GM23338 (cell line): ENCODE measurements around the gene CPNE8.

Experiments used
- CREB1 ChIP-seq: fragments of 250-450 bp; sonication (Bioruptor Pico); IDR thresholded peaks from 2 replicates; pipeline ENCODE4 v1.5.0; 2020; ENCODE audit warnings: low read depth, mild to moderate bottlenecking, moderate library complexity
- CTCF ChIP-seq, 2 experiments: fragments of 200-600 bp in 1 of 2; sonication (generic) in 1 of 2; conservative IDR thresholded peaks; 2 replicates each; pipeline versions ENCODE4 v1.5.1 to v1.6.1; 2016 to 2017; ENCODE audit warnings: antibody characterized with exemption in 2 of 2, low read depth in 2 of 2, mild to moderate bottlenecking in 2 of 2, moderate library complexity in 1 of 2
- ETS1 ChIP-seq: IDR thresholded peaks from 2 replicates; pipeline ENCODE4 v1.6.1; 2016; ENCODE audit warnings: antibody characterized with exemption
- EZH2 ChIP-seq: fragments of 200-600 bp; sonication (generic); IDR thresholded peaks from one replicate; pipeline ENCODE4 v1.8.0; 2017; ENCODE audit warnings: antibody characterized with exemption, mild to moderate bottlenecking, low read depth; ENCODE audit not compliant: unreplicated experiment
- EZH2phosphoT487 ChIP-seq: fragments of 200-600 bp; sonication (generic); IDR thresholded peaks from one replicate; pipeline ENCODE4 v1.8.1; 2018; ENCODE audit warnings: antibody characterized with exemption; ENCODE audit not compliant: unreplicated experiment
- JUNB ChIP-seq: IDR thresholded peaks from one replicate; pipeline ENCODE4 v1.6.1; 2016; ENCODE audit warnings: antibody characterized with exemption; ENCODE audit not compliant: unreplicated experiment
- NANOG ChIP-seq: IDR thresholded peaks from 2 replicates; pipeline ENCODE4 v1.6.1; 2016; ENCODE audit warnings: antibody characterized with exemption, borderline replicate concordance
- POLR2AphosphoS5 ChIP-seq: IDR thresholded peaks from 2 replicates; pipeline ENCODE4 v1.6.1; 2016; ENCODE audit warnings: antibody characterized with exemption, low read depth
- REST ChIP-seq: IDR thresholded peaks from one replicate; pipeline ENCODE4 v1.6.1; 2018; ENCODE audit warnings: antibody characterized with exemption; ENCODE audit not compliant: unreplicated experiment
- STAT1 ChIP-seq: IDR thresholded peaks from one replicate; pipeline ENCODE4 v1.6.1; 2016; ENCODE audit warnings: antibody characterized with exemption; ENCODE audit not compliant: unreplicated experiment
- ZNF114 ChIP-seq: fragments of 250-450 bp; sonication (Bioruptor Pico); IDR thresholded peaks from 2 replicates; pipeline ENCODE4 v1.5.0; 2020; ENCODE audit warnings: mild to moderate bottlenecking, moderate library complexity
- ZNF331 ChIP-seq: fragments of 250-450 bp; sonication (Bioruptor Pico); IDR thresholded peaks from 2 replicates; pipeline ENCODE4 v1.5.0; 2020; ENCODE audit warnings: low read depth, mild to moderate bottlenecking, moderate library complexity
- ZNF462 ChIP-seq: fragments of 250-450 bp; sonication (Bioruptor Pico); IDR thresholded peaks from 2 replicates; pipeline ENCODE4 v1.5.0; 2020; ENCODE audit warnings: mild to moderate bottlenecking, moderate library complexity

GRCh38 chr12:38646146-38646545, 259.2 kb downstream of the CPNE8 start:
- TF ChIP-seq EZH2phosphoT487 (no peak), CTCF (conservative IDR thresholded peaks at IDR 0.05; ENCODE audit: low read depth in 2 of 2) (no peak), POLR2AphosphoS5 (no peak), REST (no peak), EZH2 (no peak), CREB1 (CRISPR knock-in tag) (no peak), ETS1 (no peak), JUNB (no peak), ZNF462 (CRISPR knock-in tag) (no peak), STAT1 (no peak), NANOG (no peak), ZNF331 (CRISPR knock-in tag) (no peak), ZNF114 (CRISPR knock-in tag) (no peak)
